GM12872 (cell line): ENCODE measurements around the gene MAD1L1.

Source experiments
- CTCF ChIP-seq: IDR thresholded peaks from 3 replicates; pipeline ENCODE4 v1.5.1; 2011; ENCODE audit warnings: low read depth, mild to moderate bottlenecking, low read length, moderate library complexity; ENCODE audit not compliant: insufficient read depth

The MAD1L1 gene

GRCh38 chr7:1952169-1952760 lies 280.5 kb downstream of the MAD1L1 start:
- TF ChIP-seq CTCF = no peak

- TF ChIP-seq CTCF = no peak
These were observed 281.1 kb downstream of the MAD1L1 start for GRCh38 chr7:1951600-1951999.

GRCh38 chr7:1951159-1951536 lies 281.6 kb downstream of the MAD1L1 start:
- TF ChIP-seq CTCF = no peak

- TF ChIP-seq CTCF = no peak
These were observed 282.1 kb downstream of the MAD1L1 start for GRCh38 chr7:1950452-1951158.

- no peak for TF ChIP-seq CTCF
These were observed 282.7 kb downstream of the MAD1L1 start for GRCh38 chr7:1950066-1950451.

- TF ChIP-seq CTCF = no peak
These were observed 283.1 kb downstream of the MAD1L1 start for GRCh38 chr7:1949681-1950055.

GRCh38 chr7:1948887-1949680 lies 283.7 kb downstream of the MAD1L1 start:
- no peak for TF ChIP-seq CTCF
